HG03565 (cell line): Measurements from ENCODE around the gene ABCB9.

Source experiments
- ATAC-seq: cut with Tn5 transposase; IDR thresholded peaks from one replicate; pipeline ENCODE4 v1.9.1; 2021; ENCODE audit warnings: mild to moderate bottlenecking, moderate library complexity; ENCODE audit not compliant: unreplicated experiment

Gene ABCB9

GRCh38 chr12:122884091-122884826 is 82.0 kb downstream of the ABCB9 start:
- ATAC-seq: no peak

GRCh38 chr12:122882908-122883558 is 83.2 kb downstream of the ABCB9 start:
- no peak for ATAC-seq

- no peak for ATAC-seq
Measured at GRCh38 chr12:122880668-122881067, 85.6 kb downstream of the ABCB9 start.

- no peak for ATAC-seq
Measured at GRCh38 chr12:122880155-122880667, 86.1 kb downstream of the ABCB9 start.
